Colonic mucosa (tissue), 4 donors: Measurements from ENCODE around the gene BAG3. TPM values are rescaled to one million over a fixed set of nuclear protein-coding genes. Genes with fewer than 3 reads are reported as not detected.
A peak's percentile ranks its signal among the peaks of the same experiment; 100 is the strongest.

Source experiments
- DNase-seq: peaks from one replicate; pipeline ENCODE4 v3.0.0-alpha.2; 2020
- H3K27ac ChIP-seq: fragments of 200-600 bp; one replicate; pipeline ENCODE4 v1.8.0; 2021
- H3K27me3 ChIP-seq: fragments of 200-600 bp; one replicate; pipeline ENCODE4 v1.8.0; 2021
- H3K36me3 ChIP-seq: fragments of 200-600 bp; one replicate; pipeline ENCODE4 v1.8.0; 2021
- H3K4me1 ChIP-seq: fragments of 200-600 bp; one replicate; pipeline ENCODE4 v1.8.0; 2021; ENCODE audit warnings: mild to moderate bottlenecking
- H3K4me3 ChIP-seq: fragments of 200-600 bp; one replicate; pipeline ENCODE4 v1.8.0; 2021
- H3K9ac ChIP-seq, 2 donors: one replicate each; pipeline ENCODE4 v1.7.0; 2013; ENCODE audit warnings: control low read depth in 2 of 2, low read depth in 2 of 2, low read length in 2 of 2
- H3K9me3 ChIP-seq: fragments of 200-600 bp; one replicate; pipeline ENCODE4 v1.8.0; 2021
- intact Hi-C: fragments of 100-400 bp; cut with DNase I; formaldehyde crosslinking; loops from one replicate; pipeline ENCODE4 v1.14.1; 2022
- total RNA-seq, 2 donors: library from RNA; stranded (reverse); fragmentation: NEBNext Ultra II Directional in 1 of 2; extraction: Animal tissue kit (Norgen Biotek cat#: 25700) in 1 of 2; gene quantifications; one replicate each; pipeline ENCODE4 v1.2.1, GENCODE V29; 2021
- TF ChIP-seq, protein P1 (sequence below): fragments of 200-600 bp; IDR thresholded peaks from one replicate; pipeline ENCODE4 v1.8.0; 2022; ENCODE audit warnings: antibody characterized with exemption, mild to moderate bottlenecking
- donor health status: healthy.
- donor health status: DM: no; HTN: no; CAD: no.
- donor health status: DM: no; HTN: no; CAD: no.

The BAG3 gene
- 10 to 100 TPM; 30.4 to 48.9 TPM for total RNA-seq

DNA sequence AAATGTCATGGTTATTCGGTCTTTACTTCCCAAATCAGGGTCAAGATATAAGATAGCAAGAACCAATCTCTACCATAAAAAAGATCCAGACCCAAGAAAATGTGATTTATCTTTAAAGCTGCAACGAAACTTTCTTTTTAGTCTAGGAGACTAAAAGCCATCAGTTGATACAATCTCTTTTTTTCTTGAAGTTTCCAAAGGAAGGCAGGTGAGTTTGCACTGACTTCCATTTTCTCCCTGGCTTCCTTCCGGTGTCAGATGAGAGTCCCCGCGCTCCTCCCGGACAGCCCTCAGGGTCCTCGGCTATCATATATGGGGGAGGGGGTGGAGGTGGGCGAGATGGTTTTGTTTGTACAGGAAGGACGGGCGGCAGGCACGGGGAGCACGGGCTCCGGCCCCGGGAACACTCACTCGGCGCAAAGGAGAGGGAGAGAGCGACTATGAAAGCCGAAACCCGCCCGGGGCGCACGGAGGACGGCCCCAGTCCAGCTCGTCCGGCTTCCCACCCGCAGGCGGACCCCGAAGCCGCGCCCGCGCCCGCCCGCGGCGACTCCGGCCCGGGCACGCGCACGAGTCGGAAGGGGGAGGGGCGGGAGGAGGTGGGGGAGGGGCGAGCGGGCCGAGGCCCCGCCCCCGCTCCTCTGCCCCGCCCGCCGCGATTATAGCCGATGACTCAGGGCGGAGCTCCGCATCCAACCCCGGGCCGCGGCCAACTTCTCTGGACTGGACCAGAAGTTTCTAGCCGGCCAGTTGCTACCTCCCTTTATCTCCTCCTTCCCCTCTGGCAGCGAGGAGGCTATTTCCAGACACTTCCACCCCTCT is at the start of gene BAG3:
Gene BAG3, plus strand, starts transcription at position 689 of the 822 bp plus-strand sequence. CDS start 296 bp downstream, outside the sequence.
- Histone ChIP-seq H3K4me3 (peak within 1 kb of the TSS; percentile 91), H3K4me1 (no peaks in the 10 kb centered on the region), H3K27me3 (no peaks in the 10 kb centered on the region), H3K9me3 (no peaks in the 10 kb centered on the region), H3K9ac (peak within 1 kb of the TSS; percentile 74 to 99), H3K27ac (peak within 1 kb of the TSS; percentile 96), H3K36me3 (no peaks in the 10 kb centered on the region)
- intact Hi-C loops = loop anchor here (5.0 kb wide), 1 partner anchor 54 kb away; the partner anchor contains the start of gene TIAL1
- peak; percentile 95 for DNase-seq
- TF ChIP-seq, protein P1, sequence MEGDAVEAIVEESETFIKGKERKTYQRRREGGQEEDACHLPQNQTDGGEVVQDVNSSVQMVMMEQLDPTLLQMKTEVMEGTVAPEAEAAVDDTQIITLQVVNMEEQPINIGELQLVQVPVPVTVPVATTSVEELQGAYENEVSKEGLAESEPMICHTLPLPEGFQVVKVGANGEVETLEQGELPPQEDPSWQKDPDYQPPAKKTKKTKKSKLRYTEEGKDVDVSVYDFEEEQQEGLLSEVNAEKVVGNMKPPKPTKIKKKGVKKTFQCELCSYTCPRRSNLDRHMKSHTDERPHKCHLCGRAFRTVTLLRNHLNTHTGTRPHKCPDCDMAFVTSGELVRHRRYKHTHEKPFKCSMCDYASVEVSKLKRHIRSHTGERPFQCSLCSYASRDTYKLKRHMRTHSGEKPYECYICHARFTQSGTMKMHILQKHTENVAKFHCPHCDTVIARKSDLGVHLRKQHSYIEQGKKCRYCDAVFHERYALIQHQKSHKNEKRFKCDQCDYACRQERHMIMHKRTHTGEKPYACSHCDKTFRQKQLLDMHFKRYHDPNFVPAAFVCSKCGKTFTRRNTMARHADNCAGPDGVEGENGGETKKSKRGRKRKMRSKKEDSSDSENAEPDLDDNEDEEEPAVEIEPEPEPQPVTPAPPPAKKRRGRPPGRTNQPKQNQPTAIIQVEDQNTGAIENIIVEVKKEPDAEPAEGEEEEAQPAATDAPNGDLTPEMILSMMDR = no peak

DNA sequence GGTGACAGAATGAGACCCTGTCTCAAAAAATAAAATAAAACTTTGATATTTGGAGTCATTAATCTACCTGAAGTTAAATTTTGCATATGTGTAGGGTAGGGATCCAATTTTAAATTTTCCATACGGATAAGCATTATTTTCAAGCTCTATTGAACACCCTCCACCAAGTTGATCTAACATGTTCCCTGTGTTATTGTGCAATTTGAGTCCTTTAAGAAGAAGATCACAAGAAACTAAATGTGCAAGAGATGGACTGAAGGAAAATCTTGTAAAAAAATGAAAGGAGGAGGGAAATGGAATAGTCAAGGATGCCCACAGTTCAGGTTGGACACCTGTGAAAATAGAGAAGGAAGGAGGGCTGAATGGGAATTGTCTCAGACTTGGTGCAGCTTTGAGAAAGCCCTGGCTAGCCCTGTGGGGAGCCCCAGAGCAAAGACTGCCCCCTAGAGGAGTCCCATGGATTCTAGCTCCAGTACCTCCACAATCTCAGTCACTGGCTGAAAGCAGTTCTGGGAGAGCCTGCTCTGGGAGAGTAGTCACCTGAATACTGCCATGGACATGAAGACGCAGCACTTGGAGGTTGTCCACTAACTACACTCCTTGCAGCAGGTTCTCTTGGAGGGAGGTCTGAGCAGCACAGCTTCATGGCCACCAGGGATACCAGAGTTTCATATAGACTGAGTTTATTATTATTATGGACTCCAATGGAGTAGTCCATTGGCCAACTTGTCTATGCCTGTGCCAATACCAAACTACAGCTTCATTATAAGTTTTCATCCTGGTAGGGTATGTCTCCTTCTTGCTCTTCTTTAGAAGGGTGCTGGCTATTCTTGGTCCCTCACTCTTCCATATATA is 48.7 kb upstream of the BAG3 start:
- Histone ChIP-seq H3K36me3 (no peaks in the 10 kb centered on the region), H3K9ac (no peak overlapping the region), H3K4me3 (no peak overlapping the region), H3K4me1 (peaks cover 3% of the 10 kb centered on the region), H3K27ac (no peak overlapping the region), H3K27me3 (no peaks in the 10 kb centered on the region), H3K9me3 (no peaks in the 10 kb centered on the region)
- peak; percentile 60 for DNase-seq
- TF ChIP-seq, protein P1 = peak; percentile 47
- intact Hi-C loops = loop anchor here (10.0 kb wide), 1 partner anchor 262 kb away; no protein-coding TSS in a partner anchor

DNA sequence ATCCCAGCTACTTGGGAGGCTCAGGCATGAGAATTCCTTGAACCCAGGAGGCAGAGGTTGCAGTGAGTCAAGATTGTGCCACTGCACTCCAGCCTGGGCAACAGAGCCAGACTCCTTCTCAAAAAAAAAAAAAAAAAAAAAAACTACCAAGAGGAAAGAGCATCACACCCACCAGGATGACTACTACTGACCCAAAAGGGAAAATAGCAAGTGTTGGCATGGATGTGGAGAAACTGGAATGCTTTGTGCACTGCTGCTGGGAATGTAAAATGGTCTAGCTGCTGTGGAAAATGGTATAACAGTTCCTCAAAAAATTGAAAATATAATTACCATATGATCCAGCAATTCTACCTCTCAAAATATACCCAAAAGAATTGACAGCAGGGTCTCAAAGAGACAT is 46.7 kb upstream of the BAG3 start:
- H3K4me3 ChIP-seq = no peak overlapping the region
- TF ChIP-seq, protein P1 = no peak
- no peaks in the 10 kb centered on the region for H3K27me3 ChIP-seq
- H3K36me3 ChIP-seq = no peaks in the 10 kb centered on the region
- no peak for DNase-seq
- H3K27ac ChIP-seq = no peak overlapping the region
- intact Hi-C loops = loop anchor here (10.0 kb wide), 1 partner anchor 260 kb away; no protein-coding TSS in a partner anchor
- no peaks in the 10 kb centered on the region for H3K9me3 ChIP-seq
- H3K9ac ChIP-seq = no peak overlapping the region
- H3K4me1 ChIP-seq = no peaks in the 10 kb centered on the region

DNA sequence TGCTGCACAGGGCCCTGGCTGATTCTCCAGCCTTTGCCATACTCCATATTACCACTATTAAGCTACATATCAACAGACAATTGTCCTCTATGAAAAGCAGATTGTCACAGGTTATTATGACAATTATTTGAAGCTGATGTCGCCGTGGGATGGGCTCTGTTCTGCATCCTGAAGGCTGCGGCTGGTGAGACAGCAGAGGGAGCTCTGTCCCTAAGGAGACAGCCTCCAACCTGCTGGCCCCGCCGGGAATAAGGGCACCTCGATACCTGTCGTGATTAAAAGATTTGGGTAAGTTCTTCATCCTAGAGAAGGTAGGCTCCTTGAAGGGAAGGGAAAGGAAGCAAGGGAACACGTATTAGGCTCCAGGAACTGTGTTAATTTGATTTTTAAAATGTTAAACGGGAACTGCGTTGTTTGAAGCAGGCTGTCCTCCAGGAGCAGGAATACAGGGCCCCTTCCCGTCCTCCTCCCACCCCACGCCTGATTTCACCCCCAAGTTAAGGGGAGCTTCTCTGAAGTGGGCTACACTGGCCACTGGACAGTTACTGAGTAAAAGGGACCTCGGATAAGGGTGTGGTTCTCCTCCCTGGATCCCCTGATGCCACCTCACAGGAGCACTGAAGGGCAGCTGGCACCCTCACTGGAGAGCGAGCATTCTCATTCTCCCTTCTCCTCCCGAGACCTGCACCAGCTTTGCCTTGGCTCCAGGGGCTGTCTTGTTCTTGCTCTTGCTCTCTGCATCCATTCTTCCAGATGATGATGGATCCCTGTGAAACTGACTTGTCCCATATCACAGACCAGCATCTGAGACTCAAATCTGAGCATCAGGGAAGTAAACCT is 42.6 kb upstream of the BAG3 start:
- Histone ChIP-seq H3K9ac (no peak overlapping the region), H3K4me3 (no peak overlapping the region)
- intact Hi-C loops = loop anchor here (5.0 to 10.0 kb wide), 2 partner anchors 39 to 256 kb away; no protein-coding TSS in a partner anchor

More for the DNA sequence above, 42.6 kb upstream of the BAG3 start:
- Histone ChIP-seq H3K36me3 (no peaks in the 10 kb centered on the region), H3K27me3 (no peaks in the 10 kb centered on the region), H3K4me1 (no peaks in the 10 kb centered on the region), H3K27ac (no peak overlapping the region), H3K9me3 (no peaks in the 10 kb centered on the region)
- TF ChIP-seq, protein P1 = peak; percentile 44
- DNase-seq = peak; percentile 51
